Upper lobe of left lung (tissue), 6 donors: ENCODE results near the gene COX6B2. TPM values are rescaled to one million over a fixed set of nuclear protein-coding genes. Genes with fewer than 3 reads are reported as not detected.

Experiments used
- ATAC-seq, 2 donors: fragments of 200-7000 bp; cut with Tn5 transposase; one replicate each; pipeline ENCODE4 v1.9.1; 2022; ENCODE audit warnings: mild to moderate bottlenecking in 2 of 2, moderate library complexity in 2 of 2; ENCODE audit not compliant: low FRiP score in 2 of 2
- DNase-seq, 2 donors: peaks; one replicate each; pipeline ENCODE4 v3.0.0-alpha.2; 2019 to 2020
- H3K27ac ChIP-seq, 4 donors: fragments of 200-600 bp; sonication (generic); one replicate each; pipeline ENCODE4 v1.5.1; 2016 to 2019
- H3K27me3 ChIP-seq, 4 donors: fragments of 200-600 bp; sonication (generic); one replicate each; pipeline ENCODE4 v1.5.1; 2017 to 2019
- H3K36me3 ChIP-seq, 4 donors: fragments of 200-600 bp; sonication (generic); one replicate each; pipeline ENCODE4 v1.5.1; 2016 to 2019
- H3K4me1 ChIP-seq, 4 donors: fragments of 200-600 bp; sonication (generic); one replicate each; pipeline ENCODE4 v1.5.1; 2018 to 2019
- H3K4me3 ChIP-seq, 4 donors: fragments of 200-600 bp; sonication (generic); one replicate each; pipeline ENCODE4 v1.5.1; 2017 to 2019; ENCODE audit warnings: mild to moderate bottlenecking in 2 of 4, moderate library complexity in 1 of 4
- H3K9me3 ChIP-seq, 4 donors: fragments of 200-600 bp; sonication (generic); one replicate each; pipeline ENCODE4 v1.5.1; 2018 to 2019
- CTCF ChIP-seq, 6 experiments: fragments of 450-650 bp in 4 of 6; fragments of 200-600 bp in 2 of 6; sonication (generic) in 2 of 6; IDR thresholded peaks; one replicate each; pipeline ENCODE4 v1.5.1; 2016 to 2019; ENCODE audit warnings: antibody characterized with exemption in 6 of 6
- EP300 ChIP-seq, 4 donors: sonication (generic); formaldehyde crosslinking; IDR thresholded peaks; one replicate each; pipeline ENCODE4 v1.5.1; 2017; ENCODE audit warnings: antibody characterized with exemption in 4 of 4, control low read depth in 2 of 4
- POLR2A ChIP-seq, 4 donors: fragments of 450-650 bp; IDR thresholded peaks; one replicate each; pipeline ENCODE4 v1.5.1; 2016 to 2017; ENCODE audit warnings: antibody characterized with exemption in 4 of 4, mild to moderate bottlenecking in 2 of 4
- POLR2AphosphoS5 ChIP-seq, 2 donors: sonication (generic); formaldehyde crosslinking; IDR thresholded peaks; one replicate each; pipeline ENCODE4 v1.5.1; 2017; ENCODE audit warnings: antibody characterized with exemption in 2 of 2
- WGBS, 2 donors: methylation state at CpG; one replicate each; pipeline ENCODE4 v1.1.5; 2017 to 2018; 5-methylcytosine and 5-hydroxymethylcytosine counted together
- total RNA-seq, 6 donors: library from RNA; depleted of rRNA in 4 of 6; stranded (reverse); fragments of >200 nt in 4 of 6; gene quantifications; one replicate each; pipeline versions ENCODE4 v1.1.0 to v1.2.1, GENCODE V29; 2016 to 2021
- donor health status: DM: no; HTN: no; CAD: no; lungs with moderate emphysema.
- donor health status: DM: no; HTN: yes; CAD: no; lungs with severe emphysema.

COX6B2 gene
- total RNA-seq, 6 donors from 2014 or later = 0.20 TPM; not detected in 5

- DNase-seq (no peak), ATAC-seq (no peak)
- H3K4me3 ChIP-seq = no peak overlapping the region
- H3K9me3 ChIP-seq = no peaks in the 10 kb centered on the region
- TF ChIP-seq POLR2AphosphoS5 (IDR thresholded peaks at IDR 0.05) (no peak), POLR2A (IDR thresholded peaks at IDR 0.05) (no peak), EP300 (IDR thresholded peaks at IDR 0.05) (no peak), CTCF (IDR thresholded peaks at IDR 0.05) (no peak)
- 74 to 86% methylated on average over 15 to 18 of the region's 18 CpGs for WGBS, 2 donors
- H3K27ac ChIP-seq = no peak overlapping the region
- peaks cover 8 to 23% (median 12%) of the 10 kb centered on the region in 4 donors for H3K4me1 ChIP-seq
- H3K27me3 ChIP-seq = no peaks in the 10 kb centered on the region
- H3K36me3 ChIP-seq = peaks cover 7 to 38% (median 34%) of the 10 kb centered on the region in 4 donors
These were observed 38.6 kb upstream of the COX6B2 start for GRCh38 chr19:55392820-55393761.

- ATAC-seq (no peak), DNase-seq (no peak)
- Histone ChIP-seq H3K4me3 (no peak overlapping the region), H3K4me1 (peaks cover 19 to 34% (median 23%) of the 10 kb centered on the region in 4 donors), H3K27ac (no peak overlapping the region), H3K36me3 (peaks cover 12 to 48% (median 41%) of the 10 kb centered on the region in 4 donors), H3K27me3 (no peaks in the 10 kb centered on the region), H3K9me3 (no peaks in the 10 kb centered on the region)
- WGBS, 2 donors = 79 to 80% methylated on average over 18 of the region's 18 CpGs
- TF ChIP-seq CTCF (IDR thresholded peaks at IDR 0.05) = no peak
- TF ChIP-seq EP300 (IDR thresholded peaks at IDR 0.05) = no peak
- TF ChIP-seq POLR2A (IDR thresholded peaks at IDR 0.05) = no peak
- no peak for TF ChIP-seq POLR2AphosphoS5 (IDR thresholded peaks at IDR 0.05)
These were observed 37.4 kb upstream of the COX6B2 start for GRCh38 chr19:55391702-55392615.

- no peak for ATAC-seq
- 89 to 96% methylated on average over 3 to 12 of the region's 12 CpGs for WGBS, 2 donors
These were observed 36.7 kb upstream of the COX6B2 start for GRCh38 chr19:55391191-55391670.

GRCh38 chr19:55390461-55390880 is 36.0 kb upstream of the COX6B2 start:
- Histone ChIP-seq H3K4me3 (no peak overlapping the region), H3K27me3 (no peaks in the 10 kb centered on the region), H3K27ac (no peak overlapping the region), H3K4me1 (peaks cover 24 to 40% (median 28%) of the 10 kb centered on the region in 4 donors), H3K9me3 (no peaks in the 10 kb centered on the region), H3K36me3 (peaks cover 12 to 54% (median 41%) of the 10 kb centered on the region in 4 donors)
- no peak for ATAC-seq
- TF ChIP-seq EP300 (IDR thresholded peaks at IDR 0.05) (no peak), CTCF (IDR thresholded peaks at IDR 0.05) (no peak), POLR2AphosphoS5 (IDR thresholded peaks at IDR 0.05) (no peak), POLR2A (IDR thresholded peaks at IDR 0.05) (no peak)
- WGBS, 2 donors = 83% methylated on average over 6 to 7 of the region's 7 CpGs
- no peak for DNase-seq

More at GRCh38 chr19:55391191-55391670, 36.7 kb upstream of the COX6B2 start:
- no peaks in the 10 kb centered on the region for H3K27me3 ChIP-seq
- H3K36me3 ChIP-seq = peaks cover 12 to 54% (median 41%) of the 10 kb centered on the region in 4 donors
- peaks cover 24 to 40% (median 28%) of the 10 kb centered on the region in 4 donors for H3K4me1 ChIP-seq
- TF ChIP-seq POLR2AphosphoS5 (IDR thresholded peaks at IDR 0.05) = no peak
- TF ChIP-seq CTCF (IDR thresholded peaks at IDR 0.05) = no peak
- TF ChIP-seq POLR2A (IDR thresholded peaks at IDR 0.05) = no peak
- no peaks in the 10 kb centered on the region for H3K9me3 ChIP-seq
- no peak for DNase-seq
- no peak overlapping the region for H3K27ac ChIP-seq
- H3K4me3 ChIP-seq = no peak overlapping the region
